SK-N-SH (cell line): ENCODE measurements around the gene TIE1. TPM values are rescaled to one million over a fixed set of nuclear protein-coding genes. Genes with fewer than 3 reads are reported as not detected.

Experiments
- CTCF ChIA-PET: fragments of 300-600, 350-600 bp; formaldehyde crosslinking; extraction: SDS; loops from one replicate; lab custom pipeline; 2021; lab: Yijun Ruan, JAX
- POLR2A ChIA-PET: fragments of 350-600 bp; sonication (Branson Sonifier 250); formaldehyde crosslinking; extraction: SDS; loops from one replicate; lab custom pipeline; 2020; ENCODE audit warnings: antibody characterized with exemption, inconsistent platforms; lab: Yijun Ruan, JAX
- DNase-seq: peaks from one replicate; pipeline ENCODE4 v3.0.0; 2012
- H2AFZ ChIP-seq: fragments of 200-600 bp; sonication (generic); 2 replicates; pipeline ENCODE4 v1.8.1; 2016; ENCODE audit warnings: antibody characterized with exemption, mild to moderate bottlenecking, low read depth
- H3F3A ChIP-seq: fragments of 200-600 bp; sonication (generic); replicated peaks from 2 replicates; pipeline ENCODE3; 2016; ENCODE audit warnings: antibody characterized with exemption, mild to moderate bottlenecking; ENCODE audit not compliant: insufficient read depth
- H3K27ac ChIP-seq, 2 experiments: fragments of 200-500 bp in 1 of 2; fragments of 200-600 bp in 1 of 2; sonication (Bioruptor generic) in 1 of 2; sonication (generic), shearing (Covaris generic) in 1 of 2; 2 replicates each; pipeline versions ENCODE4 v1.5.1 to v1.6.1; 2014 to 2016; ENCODE audit warnings: low read depth in 2 of 2, inconsistent platforms in 1 of 2, low read length in 1 of 2, mild to moderate bottlenecking in 1 of 2, mixed read lengths in 1 of 2
- H3K27me3 ChIP-seq: fragments of 200-600 bp; sonication (generic), shearing (Covaris generic); 2 replicates; pipeline ENCODE4 v1.6.1; 2016; ENCODE audit warnings: mixed run types; ENCODE audit not compliant: insufficient read depth
- H3K36me3 ChIP-seq, 2 experiments: fragments of 200-500 bp in 1 of 2; fragments of 200-600 bp in 1 of 2; sonication (Bioruptor generic) in 1 of 2; sonication (generic) in 1 of 2; replicated peaks in 1 of 2; 2 replicates each; pipeline versions ENCODE3 to v1.5.1; 2014 to 2016; ENCODE audit warnings: low read length in 1 of 2, mild to moderate bottlenecking in 1 of 2; ENCODE audit not compliant: insufficient read depth in 2 of 2, control insufficient read depth in 1 of 2
- H3K4me1 ChIP-seq, 2 experiments: fragments of 200-500 bp in 1 of 2; fragments of 200-600 bp in 1 of 2; sonication (Bioruptor generic) in 1 of 2; sonication (generic), shearing (Covaris generic) in 1 of 2; 2 replicates each; pipeline versions ENCODE4 v1.5.1 to v1.6.1; 2014 to 2016; ENCODE audit warnings: low read depth in 1 of 2, low read length in 1 of 2, mixed run types in 1 of 2; ENCODE audit not compliant: insufficient read depth in 2 of 2, control insufficient read depth in 1 of 2
- H3K4me2 ChIP-seq: fragments of 200-600 bp; sonication (generic), shearing (Covaris generic); 2 replicates; pipeline ENCODE4 v1.6.1; 2017; ENCODE audit warnings: mixed run types
- H3K4me3 ChIP-seq, 2 experiments: fragments of 200-500 bp in 1 of 2; fragments of 200-600 bp in 1 of 2; sonication (Bioruptor generic) in 1 of 2; sonication (generic), shearing (Covaris generic) in 1 of 2; 2 replicates each; pipeline versions ENCODE4 v1.5.1 to v1.8.1; 2014 to 2016; ENCODE audit warnings: low read depth in 2 of 2, inconsistent platforms in 1 of 2, low read length in 1 of 2, mild to moderate bottlenecking in 1 of 2, mixed read lengths in 1 of 2, moderate library complexity in 1 of 2
- H3K79me2 ChIP-seq: fragments of 200-600 bp; sonication (generic); 2 replicates; pipeline ENCODE4 v1.8.1; 2017; ENCODE audit warnings: mild to moderate bottlenecking; ENCODE audit not compliant: insufficient read depth
- H3K9ac ChIP-seq: fragments of 200-600 bp; sonication (generic); 2 replicates; pipeline ENCODE4 v1.6.1; 2017; ENCODE audit warnings: mixed run types
- H3K9me2 ChIP-seq: fragments of 200-600 bp; sonication (generic); 2 replicates; pipeline ENCODE4 v1.6.1; 2017; ENCODE audit warnings: mixed run types
- H3K9me3 ChIP-seq: fragments of 200-600 bp; sonication (generic); 2 replicates; pipeline ENCODE4 v1.6.1; 2017; ENCODE audit warnings: mixed run types, mild to moderate bottlenecking, moderate library complexity
- H4K20me1 ChIP-seq: fragments of 200-600 bp; sonication (generic); 2 replicates; pipeline ENCODE4 v1.6.1; 2017; ENCODE audit warnings: mild to moderate bottlenecking, mixed run types; ENCODE audit not compliant: insufficient read depth
- CTCF ChIP-seq: fragments of 200-600 bp; sonication (generic); IDR thresholded peaks from 2 replicates; pipeline ENCODE4 v1.6.1; 2017; ENCODE audit warnings: antibody characterized with exemption, mild to moderate bottlenecking, moderate library complexity
- FOSL2 ChIP-seq: IDR thresholded peaks from 2 replicates; pipeline ENCODE4 v1.4.0; 2012; ENCODE audit warnings: low read depth, mild to moderate bottlenecking, moderate library complexity, borderline replicate concordance
- FOXJ3 ChIP-seq: sonication (generic); formaldehyde crosslinking; IDR thresholded peaks from 2 replicates; pipeline ENCODE4 v1.5.1; 2020; ENCODE audit warnings: mild to moderate bottlenecking, missing genetic modification reagents
- GABPA ChIP-seq: IDR thresholded peaks from 2 replicates; pipeline ENCODE4 v1.4.0; 2012; ENCODE audit warnings: low read depth, mild to moderate bottlenecking
- MAX ChIP-seq: IDR thresholded peaks from 2 replicates; pipeline ENCODE4 v1.4.0; 2012; ENCODE audit warnings: low read depth
- MXI1 ChIP-seq: IDR thresholded peaks from 2 replicates; pipeline ENCODE4 v1.6.1; 2012; ENCODE audit warnings: mild to moderate bottlenecking, low read depth, low read length, improper control_type of control experiment
- RAD21 ChIP-seq: IDR thresholded peaks from 2 replicates; pipeline ENCODE4 v1.6.1; 2012; ENCODE audit warnings: mild to moderate bottlenecking, low read length
- RFX5 ChIP-seq: IDR thresholded peaks from 2 replicates; pipeline ENCODE4 v1.6.1; 2012; ENCODE audit warnings: mild to moderate bottlenecking, improper control_type of control experiment, low read length
- SIN3A ChIP-seq: IDR thresholded peaks from 2 replicates; pipeline ENCODE4 v1.6.1; 2012; ENCODE audit warnings: low read depth, mild to moderate bottlenecking, low read length, moderate library complexity, borderline replicate concordance
- TAF1 ChIP-seq: IDR thresholded peaks from 2 replicates; pipeline ENCODE4 v1.6.1; 2012; ENCODE audit warnings: low read depth, mild to moderate bottlenecking, low read length, moderate library complexity, borderline replicate concordance
- TCF12 ChIP-seq: IDR thresholded peaks from 2 replicates; pipeline ENCODE4 v1.4.0; 2012
- USF1 ChIP-seq: IDR thresholded peaks from 2 replicates; pipeline ENCODE4 v1.4.0; 2012; ENCODE audit warnings: low read depth, borderline replicate concordance
- USF2 ChIP-seq: fragments of 150-350 bp; IDR thresholded peaks from 2 replicates; pipeline ENCODE4 v1.6.1; 2017; ENCODE audit warnings: antibody characterized with exemption, low read length, low read depth, borderline replicate concordance
- YY1 ChIP-seq: IDR thresholded peaks from 2 replicates; pipeline ENCODE4 v1.4.0; 2012; ENCODE audit warnings: low read depth, mild to moderate bottlenecking
- WGBS: methylation state at CpG from one replicate; pipeline ENCODE4 v1.1.6; 2017; ENCODE audit warnings: low lambda C conversion rate; 5-methylcytosine and 5-hydroxymethylcytosine counted together
- polyA plus RNA-seq, 3 experiments: library from polyadenylated mRNA; depleted of rRNA; stranded (reverse); fragments of >200 nt; gene quantifications; 2 replicates each; pipeline ENCODE4 v1.2.3, GENCODE V29; 2012

Gene TIE1
- polyA plus RNA-seq, 1 of the 3 experiments (the other 2 are of a cell fraction): 1.6 TPM

GRCh38 chr1:43305926-43306687 is 5.3 kb downstream of the TIE1 start:
- H4K20me1 ChIP-seq: no peaks in the 10 kb centered on the region
- H3K36me3 ChIP-seq: no peaks in the 10 kb centered on the region
- no peak overlapping the region for H3K4me3 ChIP-seq
- no peak overlapping the region for H3K9ac ChIP-seq
- H3F3A ChIP-seq: no peaks in the 10 kb centered on the region
- no peak overlapping the region for H3K4me2 ChIP-seq
- CTCF ChIA-PET: no interaction called here
- no peak overlapping the region for H2AFZ ChIP-seq
- POLR2A ChIA-PET: no interaction called here
- no peaks in the 10 kb centered on the region for H3K4me1 ChIP-seq
- H3K9me2 ChIP-seq: no peaks in the 10 kb centered on the region
- DNase-seq: no peak
- no peak overlapping the region for H3K27ac ChIP-seq
- 57% methylated on average over 6 of the region's 6 CpGs for WGBS
- H3K27me3 ChIP-seq: no peaks in the 10 kb centered on the region
- TF ChIP-seq USF1: no peak
- no peak for TF ChIP-seq RFX5
- TF ChIP-seq TAF1: no peak
- no peak for TF ChIP-seq MXI1
- no peak for TF ChIP-seq YY1
- no peak for TF ChIP-seq FOSL2
- no peak for TF ChIP-seq FOXJ3 (CRISPR knock-in tag)
- TF ChIP-seq RAD21: no peak
- no peak for TF ChIP-seq TCF12
- no peak for TF ChIP-seq USF2
- no peak for TF ChIP-seq SIN3A
- no peak for TF ChIP-seq CTCF
- TF ChIP-seq GABPA: no peak
- no peak for TF ChIP-seq MAX
- H3K9me3 ChIP-seq: no peaks in the 10 kb centered on the region
- H3K79me2 ChIP-seq: no peaks in the 10 kb centered on the region
